ENCODE data around the gene DMD.

DMD gene

DNA sequence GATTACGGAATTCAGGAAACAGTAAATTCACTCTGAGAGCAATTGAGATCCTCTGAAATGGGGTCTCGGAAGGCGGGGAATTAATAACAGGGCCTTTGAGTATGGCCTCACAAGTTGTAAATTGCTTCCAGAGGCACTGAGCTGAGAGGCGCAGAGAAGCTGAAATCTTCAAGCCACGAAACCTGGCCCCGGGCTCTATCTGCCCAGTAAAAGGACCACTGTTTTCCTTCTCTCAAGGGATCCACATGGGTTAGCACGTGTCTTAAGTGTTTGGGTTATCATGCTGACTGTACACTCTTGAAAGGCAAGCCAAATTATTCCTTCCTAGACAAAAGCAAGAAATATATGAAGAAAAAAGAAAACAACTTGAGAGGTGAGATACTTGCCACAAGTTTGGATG lies 1126.6 kb downstream of the DMD start:
- TF ChIP-seq CTCF (IDR thresholded peaks at IDR 0.05; ENCODE audit: insufficient read depth, low read depth, low read length, missing control alignments) = no peak
- no peak for DNase-seq (ENCODE audit: low read depth)
- H3K4me3 ChIP-seq (ENCODE audit: low read length) = no peak overlapping the region

DNA sequence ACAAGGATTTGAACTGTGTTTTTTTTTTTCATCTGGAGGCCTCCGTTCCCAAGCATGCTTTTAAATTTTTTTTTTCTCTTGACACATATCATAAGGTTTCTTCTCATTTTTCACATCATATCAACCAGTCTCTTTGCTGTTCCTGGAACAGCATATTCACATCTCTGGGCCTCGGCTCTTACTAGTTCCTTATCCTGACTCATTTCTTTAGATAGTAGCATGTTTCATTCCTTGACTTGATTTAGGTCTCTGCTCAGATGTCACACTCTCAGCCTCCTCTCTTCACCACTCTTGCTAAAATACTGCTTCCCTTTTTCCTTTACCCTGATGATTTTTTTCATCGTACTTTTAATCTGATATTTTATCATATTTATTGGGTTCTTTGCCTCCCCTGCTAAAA lies 1163.1 kb downstream of the DMD start:
- no peak for TF ChIP-seq CTCF (IDR thresholded peaks at IDR 0.05; ENCODE audit: insufficient read depth, low read depth, low read length, missing control alignments)
- DNase-seq (ENCODE audit: low read depth) = no peak
- no peak overlapping the region for H3K4me3 ChIP-seq (ENCODE audit: low read length)

DNA sequence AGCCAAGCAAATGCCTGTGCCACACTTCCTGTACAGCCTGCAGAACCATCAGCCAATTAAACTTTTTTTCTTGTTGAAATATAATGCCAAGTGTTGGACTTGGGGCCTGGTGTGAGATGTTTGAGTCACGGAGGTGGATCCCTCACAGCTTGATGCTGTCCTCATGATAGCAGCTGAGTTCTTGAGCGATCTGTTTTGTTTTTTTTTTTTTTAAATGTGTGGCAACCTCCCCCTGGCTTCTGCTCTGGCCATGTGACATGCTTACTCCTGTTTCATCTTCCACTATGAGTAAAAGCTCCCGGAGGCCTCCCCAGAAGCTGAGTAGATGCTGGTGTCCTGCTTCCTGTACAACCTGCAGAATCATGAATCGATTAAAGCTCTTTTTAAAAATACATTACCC lies 1166.2 kb downstream of the DMD start:
- no peak overlapping the region for H3K4me3 ChIP-seq (ENCODE audit: low read length)
- DNase-seq (ENCODE audit: low read depth) = no peak
- TF ChIP-seq CTCF (IDR thresholded peaks at IDR 0.05; ENCODE audit: insufficient read depth, low read depth, low read length, missing control alignments) = no peak

- no peak for TF ChIP-seq CTCF (IDR thresholded peaks at IDR 0.05; ENCODE audit: insufficient read depth, low read depth, low read length, missing control alignments)
- H3K4me3 ChIP-seq (ENCODE audit: low read length) = no peak overlapping the region
- no peak for DNase-seq (ENCODE audit: low read depth)
These were observed 1170.2 kb downstream of the DMD start for GRCh38 chrX:32041181-32041580.

- no peak for TF ChIP-seq CTCF (IDR thresholded peaks at IDR 0.05; ENCODE audit: insufficient read depth, low read depth, low read length, missing control alignments)
- no peak overlapping the region for H3K4me3 ChIP-seq (ENCODE audit: low read length)
- DNase-seq (ENCODE audit: low read depth) = no peak
These were observed 1184.6 kb downstream of the DMD start for GRCh38 chrX:32026772-32027171.

- H3K4me3 ChIP-seq (ENCODE audit: low read length) = no peak overlapping the region
- DNase-seq (ENCODE audit: low read depth) = no peak
These were observed 1187.3 kb downstream of the DMD start for GRCh38 chrX:32024072-32024471.

More at GRCh38 chrX:32024072-32024471, 1187.3 kb downstream of the DMD start:
- no peak for TF ChIP-seq CTCF (IDR thresholded peaks at IDR 0.05; ENCODE audit: insufficient read depth, low read depth, low read length, missing control alignments)
